Measurements from ENCODE around the gene RIPOR3.
"Not testable (repeated sequence)": the region's sequence is repeated elsewhere in the genome, so short reads cannot be mapped to it uniquely, and the experiment has no call there.

The RIPOR3 gene

DNA sequence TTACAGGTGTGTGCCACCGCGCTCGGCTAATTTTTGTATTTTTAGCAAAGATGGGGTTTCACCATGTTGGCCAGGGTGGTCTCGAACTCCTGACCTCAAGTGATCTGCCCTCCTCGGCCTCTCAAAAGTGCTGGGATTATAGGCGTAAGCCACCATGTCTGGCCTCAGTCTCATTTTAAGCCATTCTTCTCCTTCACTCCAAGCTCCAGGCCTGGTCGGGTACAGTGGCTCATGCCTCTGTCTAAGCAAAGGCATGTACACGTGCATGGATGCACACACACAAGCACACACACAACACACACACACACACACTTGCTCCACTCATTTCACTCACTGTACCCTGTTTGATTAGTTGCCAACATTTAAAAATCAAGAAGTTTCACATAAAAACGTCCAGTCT is 32.3 kb upstream of the RIPOR3 start:
- DNase-seq = no peak

- DNase-seq = no peak
Observed at GRCh38 chr20:50722424-50723155, 31.2 kb upstream of the RIPOR3 start.

DNA sequence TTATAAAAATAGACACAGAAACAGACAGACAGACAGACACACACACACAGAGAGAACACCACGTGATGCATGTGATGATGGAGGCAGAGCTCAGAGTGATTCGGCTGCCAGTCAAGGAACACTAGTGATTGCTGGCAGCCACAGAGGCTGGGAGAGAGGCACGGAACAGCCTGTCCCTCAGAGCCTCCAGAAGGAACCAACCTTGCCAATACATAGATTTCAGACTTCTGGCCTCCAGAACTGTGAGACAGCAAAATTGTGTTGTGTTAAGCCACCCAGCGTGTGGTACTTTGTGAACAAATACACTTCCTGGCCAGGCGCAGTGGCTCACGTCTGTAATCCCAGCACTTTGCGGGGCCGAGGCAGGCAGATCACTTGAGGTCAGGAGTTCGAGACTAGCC is 30.5 kb upstream of the RIPOR3 start:
- no peak for DNase-seq

- no peak for DNase-seq
Observed at GRCh38 chr20:50720582-50720981, 29.2 kb upstream of the RIPOR3 start.

GRCh38 chr20:50720026-50720425 is 28.7 kb upstream of the RIPOR3 start:
- no peak for DNase-seq

- no peak for DNase-seq
Observed at GRCh38 chr20:50719328-50719727, 28.0 kb upstream of the RIPOR3 start.

DNA sequence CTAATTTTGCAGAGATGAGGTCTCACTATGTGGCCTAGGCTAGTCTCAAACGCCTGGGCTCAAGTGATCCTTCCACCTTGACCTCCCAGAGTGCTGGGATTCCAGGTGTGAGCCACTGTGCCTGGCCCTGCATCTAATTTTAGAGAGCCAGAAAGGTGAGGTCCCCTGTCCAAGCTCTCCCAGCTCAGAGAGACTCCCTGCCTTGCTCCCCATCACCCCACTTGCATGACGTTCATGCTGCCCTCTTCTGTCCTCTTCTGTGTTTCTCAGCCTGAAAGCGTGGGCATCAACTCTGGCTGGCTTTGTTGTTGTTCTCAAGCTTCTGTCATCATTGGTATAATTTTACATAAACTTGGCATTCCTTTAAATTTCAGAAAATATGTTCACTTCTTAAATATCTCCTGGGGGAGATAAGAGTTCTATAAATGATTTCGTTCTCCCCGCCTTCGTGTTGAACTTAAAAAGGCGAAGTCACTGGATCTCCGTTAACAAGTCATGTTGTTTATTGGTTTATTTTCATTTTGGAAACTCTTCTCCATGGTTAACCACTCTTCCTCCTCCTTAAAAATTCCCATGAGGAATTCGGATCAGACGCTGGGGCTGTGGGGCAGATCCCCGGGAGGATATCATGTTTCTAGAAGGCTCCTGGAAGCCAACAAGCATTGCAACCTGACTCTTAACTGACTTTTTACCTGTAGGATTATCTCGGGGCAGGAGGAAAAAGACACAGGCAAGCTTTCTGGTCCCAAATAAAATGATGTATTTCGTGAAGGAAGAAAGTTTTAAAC is 26.8 kb upstream of the RIPOR3 start:
- no peak for DNase-seq

DNA sequence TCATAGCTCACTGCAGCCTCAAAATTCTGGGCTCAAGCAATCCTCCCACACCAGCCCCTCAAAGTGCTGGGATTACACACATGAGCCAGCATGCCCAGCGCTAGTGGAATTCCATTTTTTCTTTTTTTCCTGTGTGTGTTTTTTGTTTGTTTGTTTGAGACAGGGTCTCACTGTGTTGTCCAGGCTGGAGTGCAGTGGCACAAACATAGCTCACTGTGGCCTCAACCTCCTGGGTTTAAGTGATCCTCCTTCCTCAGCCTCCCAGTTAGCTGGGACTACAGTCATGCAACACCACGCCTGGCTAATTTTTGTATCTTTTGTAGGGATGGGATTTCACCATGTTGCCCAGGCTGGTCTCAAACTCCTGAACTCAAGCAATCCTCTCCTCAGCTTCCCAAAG is 26.0 kb upstream of the RIPOR3 start:
- no peak for DNase-seq

- no peak for DNase-seq
Observed at GRCh38 chr20:50716518-50716917, 25.2 kb upstream of the RIPOR3 start.

- no peak for DNase-seq
Observed at GRCh38 chr20:50715694-50716093, 24.4 kb upstream of the RIPOR3 start.

GRCh38 chr20:50714426-50714825 is 23.1 kb upstream of the RIPOR3 start:
- DNase-seq = not testable (repeated sequence)

- DNase-seq = no peak
Observed at GRCh38 chr20:50713657-50714101, 22.3 kb upstream of the RIPOR3 start.

GRCh38 chr20:50712771-50713656 is 21.7 kb upstream of the RIPOR3 start:
- DNase-seq = no peak

- no peak for DNase-seq
Observed at GRCh38 chr20:50711113-50711825, 19.9 kb upstream of the RIPOR3 start.

DNA sequence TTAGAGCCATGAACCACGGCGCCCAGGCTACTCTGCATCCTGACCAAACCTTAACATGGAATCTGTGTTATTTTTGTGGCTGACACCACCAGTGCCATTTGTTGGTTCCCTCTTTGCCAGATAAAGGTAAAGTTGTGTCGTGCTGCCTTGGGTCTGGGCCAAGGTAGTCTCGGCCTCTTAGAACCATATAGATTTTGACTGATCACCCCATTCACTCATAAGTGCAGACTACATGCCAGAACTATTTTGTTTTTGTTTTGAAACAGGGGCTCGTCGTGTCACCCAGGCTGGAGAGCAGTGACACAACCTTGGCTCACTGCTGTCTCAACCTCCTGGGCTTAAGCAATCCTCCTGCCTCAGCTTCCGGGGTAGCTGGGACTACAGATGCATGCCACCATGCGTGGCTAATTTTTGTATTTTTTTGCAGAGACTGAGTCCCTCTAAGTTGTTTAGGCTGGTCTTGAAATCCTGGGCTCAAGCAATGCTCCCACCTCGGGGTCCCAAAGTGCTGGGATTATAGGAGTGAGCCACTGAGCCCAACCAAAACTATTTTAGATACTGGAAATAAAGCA is 19.2 kb upstream of the RIPOR3 start:
- DNase-seq = no peak

DNA sequence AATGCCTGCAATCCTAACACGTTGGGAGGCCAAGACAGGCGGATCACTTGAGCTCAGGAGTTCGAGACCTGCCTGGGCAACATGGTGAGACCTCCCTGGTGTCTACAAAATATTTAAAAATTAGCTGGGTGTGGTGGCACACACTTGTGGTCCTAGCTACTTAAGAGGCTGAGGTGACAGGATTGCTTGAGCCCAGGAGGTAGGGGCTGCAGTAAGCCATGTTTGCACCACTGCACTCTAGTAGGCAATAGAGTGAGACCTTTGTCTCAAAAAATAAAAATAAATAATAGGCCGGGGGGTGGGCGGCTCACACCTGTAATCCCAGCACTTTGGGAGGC is 18.3 kb upstream of the RIPOR3 start:
- no peak for DNase-seq

- no peak for DNase-seq
Observed at GRCh38 chr20:50708845-50709635, 17.7 kb upstream of the RIPOR3 start.

DNA sequence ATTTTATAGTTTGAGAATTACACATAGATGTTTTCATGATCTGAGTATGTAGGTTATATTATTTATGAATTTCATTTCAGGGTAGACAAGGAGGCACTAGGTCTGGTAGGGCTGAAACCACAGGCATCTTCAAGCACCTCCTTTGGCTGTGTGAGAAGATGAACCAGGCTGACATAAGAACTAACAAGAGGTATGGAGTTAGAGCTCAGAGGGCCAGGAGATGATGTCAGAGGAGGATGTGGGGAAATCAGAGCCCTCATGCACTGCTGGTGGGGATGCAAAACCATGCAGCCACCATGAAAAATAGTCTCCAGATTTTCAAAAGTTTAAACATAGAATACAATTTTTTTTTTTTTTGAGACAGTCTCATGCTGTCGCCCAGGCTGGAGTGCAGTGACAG is 13.6 kb upstream of the RIPOR3 start:
- no peak for DNase-seq

GRCh38 chr20:50704514-50704913 is 13.2 kb upstream of the RIPOR3 start:
- no peak for DNase-seq

GRCh38 chr20:50703651-50704438 is 12.5 kb upstream of the RIPOR3 start:
- not testable (repeated sequence) for DNase-seq

Data from NCI-H345 (cell line).